Left renal pelvis (tissue), 4 donors: Measurements from ENCODE around the gene ETS1. TPM values are rescaled to one million over a fixed set of nuclear protein-coding genes. Genes with fewer than 3 reads are reported as not detected.

ENCODE experiments used
- DNase-seq, 4 donors: peaks; one replicate each; pipeline ENCODE4 v3.0.0-alpha.2; 2013; ENCODE audit warnings: low read depth in 4 of 4, low spot score in 3 of 4
- polyA plus RNA-seq, 4 donors: library from polyadenylated mRNA; unstranded; fragments of 120-200 nt; gene quantifications; one replicate each; pipeline ENCODE4 v1.2.1, GENCODE V29; 2013; ENCODE audit not compliant: insufficient read length in 4 of 4

Gene ETS1
- polyA plus RNA-seq, 4 donors = 61.3 to 83.5 (median 70.9) TPM

- no peak for DNase-seq
Observed at GRCh38 chr11:128472128-128473089, 114.9 kb downstream of the ETS1 start.

- DNase-seq = no peak
Observed at GRCh38 chr11:128471138-128471661, 116.2 kb downstream of the ETS1 start.

DNA sequence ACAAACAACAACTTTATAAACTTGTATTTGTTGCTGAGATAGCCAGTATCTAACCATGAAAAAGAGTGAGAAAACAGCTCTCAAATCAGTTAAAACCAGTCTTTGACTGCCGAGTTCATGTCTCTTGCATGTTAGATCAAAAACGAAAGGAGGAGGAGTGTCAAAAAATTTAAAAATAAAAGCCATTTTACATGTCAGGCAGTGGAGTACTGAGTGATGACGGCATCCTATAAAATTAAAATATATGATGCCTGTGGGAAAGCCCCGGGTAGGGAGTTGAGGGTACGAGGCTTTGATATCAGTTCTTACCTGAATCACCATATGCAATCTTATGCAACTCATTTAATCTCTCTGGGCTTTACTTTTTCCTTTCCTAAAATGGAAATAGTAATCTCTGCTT lies 117.3 kb downstream of the ETS1 start:
- no peak for DNase-seq

GRCh38 chr11:128469220-128469619 lies 118.1 kb downstream of the ETS1 start:
- DNase-seq = no peak

DNA sequence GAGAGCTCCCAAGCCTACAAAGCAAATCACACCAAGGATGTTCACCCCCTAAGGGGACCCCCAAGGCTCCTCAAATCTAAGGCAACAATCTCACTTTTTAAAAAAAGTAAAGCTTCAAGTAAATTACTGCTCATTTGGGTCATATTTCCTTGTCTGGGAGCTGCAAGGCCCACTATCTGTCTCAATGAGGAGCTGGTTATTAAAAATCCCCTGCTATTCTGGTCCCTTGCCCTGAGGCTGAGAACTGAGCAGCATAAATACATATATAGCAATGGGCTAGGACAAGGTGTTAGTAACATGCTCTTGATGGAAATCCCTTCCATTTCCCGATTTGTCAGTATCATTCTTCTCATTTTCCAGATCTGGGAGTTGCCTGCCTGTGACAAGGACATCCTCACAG lies 119.2 kb downstream of the ETS1 start:
- no peak for DNase-seq

- DNase-seq = no peak
Observed at GRCh38 chr11:128467610-128468041, 119.7 kb downstream of the ETS1 start.

DNA sequence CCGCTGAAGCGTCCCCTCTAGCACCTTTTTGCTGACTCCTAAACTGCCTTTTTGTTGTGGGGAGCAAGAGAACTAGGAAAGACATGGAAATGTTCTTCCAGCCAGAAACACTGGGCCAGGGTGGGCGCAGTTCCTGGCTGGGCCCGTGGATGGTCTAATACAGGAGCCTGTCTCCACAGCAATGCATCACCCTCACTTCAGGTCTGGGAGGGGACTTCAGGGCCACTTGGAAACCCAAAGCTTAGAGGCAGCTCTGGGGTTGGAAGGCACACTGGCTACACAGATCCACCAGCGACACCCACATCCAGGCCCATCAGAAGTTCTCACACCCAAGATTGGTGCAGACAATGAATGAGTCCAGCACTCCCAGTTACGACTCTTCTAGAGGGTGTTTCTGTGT lies 120.3 kb downstream of the ETS1 start:
- no peak for DNase-seq

DNA sequence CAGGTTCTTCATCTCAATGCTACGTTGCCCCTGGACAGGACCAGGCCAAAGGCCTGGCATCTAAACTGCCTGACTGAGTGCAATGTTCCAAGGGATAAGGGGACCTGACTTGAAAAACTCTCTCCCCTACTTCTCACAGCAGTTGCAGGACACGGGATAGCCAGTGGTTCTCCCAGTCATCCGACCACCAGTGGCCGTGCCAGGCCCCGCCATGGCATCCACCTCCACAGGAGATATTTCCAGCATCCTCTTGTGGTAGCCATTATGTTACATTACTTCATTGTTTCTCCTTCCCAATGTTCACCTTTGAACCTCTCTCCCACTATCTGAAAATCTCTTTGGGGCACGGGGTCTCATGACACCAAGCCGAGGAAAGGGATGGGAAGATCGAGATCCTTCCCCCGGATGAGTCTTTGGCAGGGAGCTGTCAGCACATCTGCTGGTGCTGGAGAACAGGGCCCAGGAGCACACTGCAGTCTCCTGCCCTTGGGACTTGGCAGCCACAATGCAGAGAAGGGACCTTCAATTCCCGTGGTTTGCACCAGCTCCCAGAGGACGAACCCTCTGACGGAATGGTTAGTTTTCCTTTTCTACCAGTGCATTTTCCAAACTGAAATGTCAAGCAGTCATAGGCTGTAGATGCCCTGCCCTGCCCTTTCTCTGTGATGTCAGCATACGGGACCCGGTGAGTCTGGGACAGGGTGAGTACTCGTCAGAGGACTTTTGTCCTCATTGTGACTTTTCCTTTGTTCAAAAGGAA lies 121.2 kb downstream of the ETS1 start:
- no peak for DNase-seq

DNA sequence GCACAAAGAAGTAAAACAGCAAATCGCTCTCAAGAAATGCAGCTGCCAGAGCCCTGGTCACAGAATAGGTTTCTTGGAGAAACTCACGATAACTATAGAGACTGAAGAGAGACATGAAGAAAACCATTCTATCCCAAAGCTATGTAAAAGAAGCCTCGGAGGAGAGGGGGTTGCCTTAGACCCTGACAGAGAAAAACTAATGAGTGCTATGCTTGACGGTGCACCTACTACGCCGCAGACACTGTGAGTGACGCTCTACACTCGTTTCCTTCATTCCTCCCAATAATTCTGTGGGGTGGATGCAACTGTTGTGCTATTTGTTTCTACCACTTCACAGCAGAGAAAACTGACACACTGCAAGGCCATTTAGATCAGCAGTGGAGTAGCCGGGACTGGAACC lies 121.8 kb downstream of the ETS1 start:
- no peak for DNase-seq

GRCh38 chr11:128464878-128465450 lies 122.4 kb downstream of the ETS1 start:
- no peak for DNase-seq

DNA sequence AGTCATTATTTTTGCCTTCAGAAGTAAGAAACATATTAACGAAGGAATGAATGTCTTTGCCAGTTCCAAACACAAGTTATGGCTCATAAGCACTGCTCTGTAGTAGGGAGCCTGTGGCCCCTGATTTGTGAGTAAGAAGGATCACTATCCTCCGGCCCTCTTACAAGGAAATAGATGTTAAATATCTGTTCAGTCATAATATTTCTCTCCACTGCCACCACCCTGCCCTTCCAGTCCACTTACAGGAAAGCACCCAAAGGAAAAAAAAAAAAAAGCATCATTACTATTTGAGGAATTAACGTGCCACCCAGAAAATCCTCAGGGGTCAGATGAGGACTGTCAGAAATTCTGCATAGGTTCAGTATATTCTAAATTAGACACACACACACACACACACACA lies 123.4 kb downstream of the ETS1 start:
- DNase-seq = no peak

DNA sequence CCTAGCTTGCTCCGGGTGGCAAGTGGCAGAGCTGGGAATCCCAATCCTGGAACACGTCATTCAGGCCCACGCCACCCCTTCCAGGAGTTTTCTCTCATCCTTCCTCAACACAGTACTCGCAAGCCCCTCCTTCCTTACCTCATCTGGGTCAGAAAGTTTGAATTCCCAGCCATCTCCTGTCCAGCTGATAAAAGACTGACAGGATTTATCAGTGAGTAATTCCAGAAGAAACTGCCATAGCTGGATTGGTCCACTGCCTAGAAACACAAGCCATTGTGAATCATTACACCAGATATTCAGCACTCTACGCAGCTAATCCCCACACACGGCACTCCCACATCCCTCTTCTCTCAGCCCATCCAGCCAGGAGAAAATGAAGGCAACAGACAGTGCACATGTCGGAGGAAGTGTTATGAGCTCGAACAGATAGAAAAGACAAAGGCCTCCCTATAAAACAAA lies 124.0 kb downstream of the ETS1 start:
- peak in 1 of 4 donors; percentile 14 for DNase-seq

DNA sequence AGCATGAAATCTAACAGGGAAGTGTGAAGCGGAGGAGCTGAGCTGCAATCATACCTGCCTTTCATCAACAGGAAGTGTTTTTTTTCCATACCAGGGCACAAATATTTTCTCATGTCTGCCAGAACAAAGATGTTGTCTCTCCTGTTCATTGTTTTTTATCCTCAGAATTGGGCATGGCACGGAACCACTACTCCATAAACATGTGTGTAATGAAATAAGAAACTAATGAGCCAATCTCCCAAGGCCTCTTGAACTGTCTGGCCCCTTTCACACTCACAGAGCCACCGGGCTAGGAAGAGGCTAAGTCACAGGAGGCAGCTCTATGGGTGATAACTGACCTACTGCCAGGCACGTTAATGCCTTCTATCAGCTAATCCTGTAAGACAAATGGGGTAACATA lies 124.4 kb downstream of the ETS1 start:
- DNase-seq = no peak

DNA sequence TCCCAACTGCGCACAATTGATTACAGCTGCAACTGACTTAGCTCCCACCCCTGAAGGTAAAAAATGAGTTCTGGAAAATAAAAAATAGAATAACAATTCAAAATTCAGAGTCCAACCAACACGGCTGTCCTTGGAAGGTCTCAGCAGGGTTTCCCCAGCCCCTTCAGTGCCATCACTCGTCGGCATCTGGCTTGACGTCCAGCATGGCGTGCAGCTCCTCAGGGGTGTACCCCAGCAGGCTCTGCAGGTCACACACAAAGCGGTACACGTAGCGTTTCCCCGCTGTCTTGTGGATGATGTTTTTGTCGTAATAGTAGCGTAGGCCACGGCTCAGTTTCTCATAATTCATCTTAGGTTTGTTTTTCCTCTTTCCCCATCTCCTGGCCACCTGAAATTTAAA lies 125.2 kb downstream of the ETS1 start:
- DNase-seq = no peak

DNA sequence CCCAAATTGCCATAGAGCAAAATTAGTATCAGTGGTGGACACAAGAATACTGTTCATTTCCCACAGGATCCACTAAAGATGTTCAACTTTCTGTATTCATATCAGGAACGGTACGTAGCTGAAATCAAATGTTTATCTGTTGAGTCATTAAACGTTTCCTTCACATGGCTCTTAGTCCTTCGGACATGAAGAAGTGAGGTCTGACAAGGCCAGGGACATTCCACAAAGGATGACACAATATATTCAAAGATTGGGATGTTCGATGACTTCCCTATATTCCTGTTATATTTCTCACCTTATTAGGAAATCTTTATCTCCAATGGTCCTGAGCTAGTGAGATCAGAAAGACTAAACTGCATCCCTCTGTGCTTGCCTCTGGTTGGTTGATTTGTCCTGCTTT lies 129.0 kb downstream of the ETS1 start:
- DNase-seq = no peak

DNA sequence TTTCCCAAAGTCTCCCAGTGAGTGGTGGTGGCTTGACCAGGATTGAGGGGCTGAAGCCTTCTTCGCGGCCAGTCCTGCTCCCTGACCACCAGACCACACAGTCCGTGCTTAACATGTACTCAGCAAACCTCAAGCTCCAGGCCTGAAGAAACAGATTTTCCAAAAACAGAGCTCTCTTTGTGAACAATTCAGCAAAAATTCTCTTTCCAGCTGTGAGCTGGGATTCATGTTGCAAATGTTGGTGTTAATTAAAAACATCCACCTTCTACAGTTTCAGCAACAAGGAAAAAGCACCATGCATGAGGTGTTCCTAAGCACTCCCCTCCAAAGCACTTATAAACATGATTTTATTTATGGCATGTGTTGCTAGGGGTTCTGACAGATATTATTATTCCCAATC lies 129.5 kb downstream of the ETS1 start:
- no peak for DNase-seq

- DNase-seq = no peak
Observed at GRCh38 chr11:128456566-128457268, 130.6 kb downstream of the ETS1 start.

GRCh38 chr11:128455766-128456165 lies 131.6 kb downstream of the ETS1 start:
- no peak for DNase-seq

DNA sequence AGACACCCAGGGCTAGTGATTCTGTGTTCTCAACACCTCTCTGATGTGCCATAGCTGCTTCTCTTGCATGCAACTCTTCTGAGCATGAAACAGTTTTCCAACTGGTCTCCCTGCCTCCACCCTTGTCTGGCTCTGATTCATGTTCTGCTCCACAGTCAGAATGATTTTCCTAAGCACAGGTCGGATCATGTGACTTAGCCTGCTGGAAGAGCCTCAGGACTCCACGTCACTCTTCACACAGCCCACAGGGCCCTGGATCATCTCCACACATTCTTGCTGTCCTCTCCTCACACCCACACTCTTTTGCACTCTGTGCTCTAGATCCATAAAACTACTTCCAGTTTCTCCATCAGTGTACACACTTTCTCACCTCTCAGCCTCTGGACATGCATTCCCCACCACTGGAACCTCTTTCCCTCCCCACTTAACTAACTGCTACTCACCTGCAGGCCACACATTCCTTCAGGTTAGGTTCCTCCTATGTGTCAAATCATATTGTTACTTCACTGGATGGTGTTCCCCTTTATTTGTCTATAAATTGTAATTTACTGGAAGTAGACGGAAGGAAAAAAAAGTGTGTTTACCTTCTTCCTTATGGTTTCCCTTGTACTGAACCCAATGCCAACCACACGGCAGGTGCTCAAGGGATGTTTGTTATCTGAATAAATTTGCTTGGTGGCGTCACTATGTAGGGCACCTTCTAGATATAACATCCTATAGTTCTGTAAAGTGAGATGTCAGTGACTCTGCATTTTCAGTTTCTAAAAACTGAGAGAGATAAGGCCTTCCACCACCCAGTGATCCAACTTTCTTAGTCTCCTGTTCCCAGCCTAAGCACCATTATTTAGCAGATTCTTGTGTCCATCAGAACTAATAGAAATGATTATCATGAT lies 133.7 kb downstream of the ETS1 start:
- DNase-seq = no peak
